NCI-H446 (cell line): ENCODE measurements around the gene DUOXA2.
A peak's percentile ranks its signal among the peaks of the same experiment; 100 is the strongest.
"Not testable (repeated sequence)": the region's sequence is repeated elsewhere in the genome, so short reads cannot be mapped to it uniquely, and the experiment has no call there.

Experiments used
- DNase-seq, 2 experiments: peaks; one replicate each; lab custom pipeline; 2025; lab: John Stamatoyannopoulos, UW

Gene DUOXA2

DNA sequence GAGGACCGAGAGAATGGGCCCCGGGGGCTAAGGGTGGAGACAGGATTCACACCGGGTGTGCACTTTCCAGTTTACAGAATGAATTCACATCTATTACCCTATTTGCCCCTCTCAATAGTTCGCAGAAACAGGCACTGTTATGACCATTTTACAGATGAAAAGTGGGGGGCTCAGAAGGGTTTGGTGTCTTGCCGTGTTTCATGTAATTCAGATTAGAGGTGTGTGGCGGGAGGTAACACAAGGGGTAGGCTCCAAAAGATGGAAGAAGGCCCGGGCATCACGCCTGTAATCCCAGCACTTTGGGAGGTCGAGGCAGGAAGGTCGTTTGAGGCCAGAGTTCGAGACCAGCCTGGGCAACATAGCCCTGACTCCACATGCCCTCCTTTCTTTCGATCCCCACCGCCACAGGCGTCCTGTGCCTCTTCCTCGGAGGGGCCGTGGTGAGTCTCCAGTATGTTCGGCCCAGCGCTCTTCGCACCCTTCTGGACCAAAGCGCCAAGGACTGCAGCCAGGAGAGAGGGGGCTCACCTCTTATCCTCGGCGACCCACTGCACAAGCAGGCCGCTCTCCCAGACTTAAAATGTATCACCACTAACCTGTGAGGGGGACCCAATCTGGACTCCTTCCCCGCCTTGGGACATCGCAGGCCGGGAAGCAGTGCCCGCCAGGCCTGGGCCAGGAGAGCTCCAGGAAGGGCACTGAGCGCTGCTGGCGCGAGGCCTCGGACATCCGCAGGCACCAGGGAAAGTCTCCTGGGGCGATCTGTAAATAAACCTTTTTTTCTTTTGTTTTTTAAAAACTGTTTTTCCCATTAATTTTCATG, 3.4 kb downstream of the DUOXA2 start:
- no peak for DNase-seq

DNA sequence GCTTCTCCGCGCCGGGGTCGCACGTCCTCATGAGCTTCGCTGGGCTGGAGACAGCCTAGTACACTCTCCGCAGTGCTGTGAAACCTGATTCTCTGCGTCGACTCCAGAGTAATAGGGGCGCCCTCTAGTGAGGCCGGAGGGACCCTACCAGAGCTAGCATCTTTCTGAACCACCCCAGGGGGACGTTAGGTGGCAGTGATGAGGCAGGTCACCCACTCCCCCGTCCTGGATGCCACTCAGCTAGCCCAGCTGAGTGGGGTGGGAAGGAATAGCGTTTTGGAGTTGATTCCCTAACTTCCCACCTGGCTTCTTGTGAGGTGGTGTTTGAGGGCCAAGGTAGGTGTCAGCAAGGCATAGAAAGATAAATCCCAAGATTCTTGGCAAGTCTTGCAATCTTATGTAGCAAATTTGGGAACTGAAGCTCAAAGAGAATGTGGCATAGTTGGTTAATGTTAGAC, 4.0 kb downstream of the DUOXA2 start:
- peak; percentile 78 to 92 for DNase-seq

DNA sequence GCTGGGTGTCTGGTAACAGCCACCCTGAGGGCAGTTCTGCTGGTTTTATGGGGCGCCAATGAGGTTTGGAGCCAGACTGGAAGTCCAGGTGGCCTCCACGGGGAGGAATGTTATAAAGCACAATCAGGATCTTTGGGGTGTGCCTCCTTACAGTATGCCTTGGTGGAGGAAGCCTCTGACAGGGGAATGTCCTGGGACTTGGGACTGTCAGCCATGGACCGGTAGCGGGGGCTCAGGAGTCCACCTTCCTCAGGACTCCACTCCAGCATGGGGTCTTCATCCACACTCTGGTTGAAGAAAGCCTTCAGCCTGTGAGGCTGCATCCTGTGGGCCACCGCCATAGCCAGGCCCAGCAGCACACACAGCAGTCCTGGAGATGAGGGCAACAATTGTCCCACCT, 4.9 kb downstream of the DUOXA2 start:
- no peak for DNase-seq

DNA sequence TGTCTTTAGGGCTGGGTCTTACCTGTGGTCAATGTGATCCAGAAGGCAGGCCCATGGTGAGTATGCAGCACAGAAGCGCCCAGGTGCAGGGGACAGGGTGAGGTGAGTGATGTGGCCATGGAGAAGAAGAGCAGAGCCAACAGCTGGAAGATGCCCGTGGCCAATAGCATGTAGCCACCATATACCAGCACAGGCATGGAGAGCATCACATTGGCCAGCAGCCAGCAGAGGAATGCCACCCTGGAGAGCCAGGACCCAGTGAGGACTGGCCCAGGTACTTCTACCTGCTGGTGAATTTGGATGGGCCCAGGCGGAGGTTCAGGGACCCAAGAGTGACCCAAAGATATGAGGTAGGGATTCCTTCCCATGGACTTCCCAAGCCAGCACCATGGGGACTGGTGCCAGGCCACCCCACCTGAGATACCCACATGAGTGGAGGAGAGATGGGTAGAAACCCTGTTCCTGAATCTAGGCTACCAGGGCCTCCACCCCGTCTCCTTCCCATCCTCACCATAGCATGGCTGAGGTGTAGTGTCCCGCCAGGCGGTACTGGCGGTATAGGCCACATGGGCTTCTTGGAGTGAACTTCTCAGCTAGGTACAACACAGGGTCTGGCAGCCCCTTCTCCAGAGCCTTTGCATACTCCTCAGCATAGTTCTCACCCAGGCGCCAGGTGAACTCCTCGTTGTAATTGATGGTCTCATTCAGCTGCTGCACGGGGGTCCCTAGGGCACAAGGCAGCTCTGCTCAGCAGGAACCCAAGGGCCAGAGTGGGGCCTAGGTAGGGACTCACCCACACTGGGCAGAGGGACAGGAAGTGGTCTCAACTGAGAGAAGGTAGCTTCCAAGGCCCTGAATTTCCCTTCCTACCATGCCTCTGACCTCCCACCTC, 6.2 kb downstream of the DUOXA2 start:
- DNase-seq = no peak

DNA sequence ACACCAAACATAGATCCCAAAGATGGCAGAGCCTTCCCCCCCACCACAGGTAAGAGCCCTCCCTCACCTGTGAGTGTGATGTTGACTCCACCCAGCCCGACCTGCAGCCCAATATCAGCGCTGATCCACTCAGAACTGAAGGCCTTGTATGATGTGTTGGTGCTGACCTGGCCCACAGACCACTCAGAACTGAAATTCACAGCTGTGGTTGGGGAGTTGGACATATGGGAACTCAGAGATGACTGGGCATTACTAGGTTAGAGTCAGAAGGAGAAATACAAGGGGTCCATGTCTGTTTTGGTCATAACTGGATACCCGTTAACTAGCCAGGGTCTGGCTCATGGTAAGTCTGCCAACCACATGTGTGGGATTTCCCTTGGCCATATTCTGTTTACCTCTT, 6.9 kb downstream of the DUOXA2 start:
- no peak for DNase-seq

DNA sequence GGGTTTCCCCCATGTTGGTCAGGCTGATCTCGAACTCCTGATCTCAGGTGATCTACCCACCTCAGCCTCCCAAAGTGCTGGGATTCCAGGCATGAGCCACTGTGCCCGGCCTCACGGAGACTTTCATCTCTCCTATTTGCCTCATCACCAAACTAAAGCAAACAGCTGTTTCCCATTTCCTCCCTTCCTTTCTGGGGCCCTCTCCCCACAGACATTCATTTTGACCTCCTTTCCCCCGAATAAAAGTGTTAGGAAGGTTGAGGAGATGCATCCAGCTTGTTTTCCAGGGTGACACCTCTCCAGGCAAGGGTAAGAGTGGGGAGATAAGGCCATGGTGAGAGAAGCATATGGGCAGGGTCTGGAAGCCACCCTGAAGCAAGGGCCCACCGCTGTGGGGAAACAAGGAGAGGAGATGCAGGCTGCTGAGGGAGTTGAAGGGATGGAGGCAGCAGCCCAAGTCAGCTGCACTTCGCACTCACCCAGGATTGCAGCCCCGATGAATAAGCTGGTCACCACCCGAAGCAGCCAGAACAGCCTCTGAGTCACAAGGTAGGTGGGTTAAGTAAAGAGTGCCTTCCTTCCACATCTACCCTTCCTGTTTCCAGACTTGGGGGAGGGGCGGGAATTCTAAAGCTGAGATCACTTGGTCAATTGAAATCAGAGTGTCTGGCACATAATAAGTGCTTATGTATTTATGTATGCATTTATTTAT, 7.7 kb downstream of the DUOXA2 start:
- no peak for DNase-seq

DNA sequence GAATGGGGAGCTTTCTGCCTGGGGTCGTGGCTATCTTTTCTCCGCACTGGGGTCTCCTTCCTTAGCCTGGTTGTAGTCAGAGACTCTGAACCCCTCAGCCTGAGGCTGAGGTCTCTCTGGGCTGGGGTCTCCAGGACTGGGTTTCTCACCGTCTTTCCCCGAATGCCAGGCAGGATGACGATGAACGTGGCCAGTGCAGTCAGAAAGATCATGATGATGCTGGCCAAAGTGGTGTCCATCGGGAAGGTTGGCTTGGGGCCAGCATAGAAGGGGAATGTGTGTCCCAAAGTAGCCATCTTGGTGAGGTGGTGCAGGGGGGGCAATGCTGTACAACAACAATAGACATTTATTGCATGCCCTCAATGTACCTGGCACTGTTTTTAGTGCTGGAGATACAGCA, 8.6 kb downstream of the DUOXA2 start:
- no peak for DNase-seq

DNA sequence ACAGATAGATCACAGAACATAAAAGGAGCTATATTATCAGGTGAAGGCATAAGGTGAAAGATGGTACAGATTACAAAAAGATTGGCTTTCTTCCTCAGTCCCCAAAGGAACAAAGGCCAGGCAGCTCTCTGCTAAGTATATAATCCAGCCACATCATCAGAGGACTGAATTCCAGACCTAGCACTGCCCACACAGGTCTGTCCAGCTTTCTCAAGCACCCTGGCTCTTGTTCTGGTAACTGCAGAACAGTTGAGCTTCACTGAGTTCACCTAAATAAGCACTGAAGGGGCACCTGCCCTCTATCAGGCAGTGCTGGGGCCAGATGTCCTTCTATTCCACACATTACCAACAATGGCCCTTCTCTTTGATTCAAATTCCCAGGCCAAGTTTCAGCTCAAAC, 9.3 kb downstream of the DUOXA2 start:
- no peak for DNase-seq

DNA sequence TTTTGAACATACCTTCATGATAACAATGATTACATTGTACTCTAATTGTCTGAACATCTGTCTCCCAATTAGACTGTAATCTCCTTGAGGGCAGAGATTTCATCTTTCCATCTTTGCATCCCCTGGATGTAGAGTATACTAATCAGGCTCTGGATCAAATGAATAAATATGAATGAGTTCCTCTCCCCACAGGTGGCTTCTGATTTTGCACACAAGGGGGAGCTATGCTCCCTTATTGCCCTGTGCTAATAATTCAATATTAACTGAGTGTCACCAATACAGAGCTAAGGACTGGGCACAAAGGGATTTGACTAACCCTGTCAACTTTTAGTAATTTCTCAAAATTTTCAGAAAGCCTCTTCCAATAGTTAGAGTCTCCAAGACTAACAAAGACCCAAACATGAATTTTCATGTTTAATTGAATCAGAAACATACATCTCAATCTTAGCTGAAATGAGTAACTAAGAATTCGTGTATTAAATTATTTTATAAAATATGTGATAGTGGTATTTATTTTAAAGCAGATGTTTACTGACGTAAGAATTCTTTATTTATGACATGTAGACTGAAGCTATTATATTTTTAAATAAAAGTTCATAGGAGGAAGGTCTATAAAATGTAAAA, 12.5 kb downstream of the DUOXA2 start:
- peak in 1 of 2 experiments; percentile 34 for DNase-seq

DNA sequence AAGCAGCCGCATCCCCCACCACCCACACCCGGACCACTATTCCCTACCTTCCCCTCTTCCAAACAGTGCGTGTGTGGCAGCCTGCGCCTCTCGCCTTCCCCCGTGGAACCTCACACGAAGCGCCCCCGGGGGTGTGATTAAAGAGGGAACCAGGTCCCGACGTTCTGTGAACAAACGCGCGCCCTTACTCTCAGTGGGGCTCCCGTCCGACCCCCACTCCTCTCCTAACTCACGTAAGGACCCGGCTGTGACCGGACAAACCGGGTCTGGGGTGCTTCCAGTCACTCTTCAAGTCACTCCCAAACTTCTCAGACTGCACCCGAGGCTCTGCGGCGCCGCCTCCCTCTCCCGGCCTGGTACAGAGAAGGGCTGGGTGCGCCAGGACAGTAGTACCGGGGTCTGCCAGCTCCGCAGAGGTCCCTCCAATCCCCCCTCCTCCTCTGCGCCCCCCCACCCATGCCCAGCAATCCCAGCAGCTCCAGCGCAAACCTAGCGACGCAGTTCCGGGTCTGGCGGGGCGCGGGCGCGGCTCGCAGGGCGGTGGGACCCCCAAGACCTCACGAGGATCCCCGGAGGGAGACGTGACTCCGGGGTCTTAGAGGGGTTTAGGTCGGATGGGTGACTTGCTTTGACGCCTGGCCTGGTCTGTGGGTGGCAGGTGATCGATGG, 15.0 kb downstream of the DUOXA2 start:
- DNase-seq = no peak

DNA sequence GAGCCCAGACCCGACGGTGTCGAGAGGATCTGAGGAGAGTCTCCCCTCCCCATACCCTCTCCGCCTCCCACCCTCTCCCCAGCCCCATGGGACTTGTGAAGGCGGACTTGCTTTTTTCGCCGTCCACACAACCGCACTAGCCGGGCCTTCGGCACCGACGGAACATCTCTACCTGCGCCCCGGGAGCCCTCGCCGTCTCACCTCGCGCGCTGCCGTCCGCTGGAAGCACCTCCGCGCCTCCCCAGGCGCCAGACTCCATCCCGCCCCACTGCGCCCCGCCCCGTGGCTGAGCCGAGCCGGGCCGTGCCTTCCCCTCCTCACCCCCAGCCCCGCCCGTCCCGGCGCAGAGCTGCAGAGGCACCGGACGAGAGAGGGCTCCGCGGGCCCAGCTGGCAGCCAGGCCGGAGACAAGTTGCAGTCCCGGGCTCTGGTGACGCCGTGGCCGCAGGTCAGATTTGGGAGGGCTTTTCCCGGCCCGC, 15.6 kb downstream of the DUOXA2 start, which contains the start of the genes DUOX1 and DUOXA1:
DUOX1 (plus strand) TSS at position 344 of the 479 bp plus-strand sequence. CDS start 1,973 bp downstream, outside the sequence.
DUOXA1 (minus strand) TSS at position 229 of the 479 bp plus-strand sequence. CDS start 6,865 bp downstream, outside the sequence.
- DNase-seq = no peak

DNA sequence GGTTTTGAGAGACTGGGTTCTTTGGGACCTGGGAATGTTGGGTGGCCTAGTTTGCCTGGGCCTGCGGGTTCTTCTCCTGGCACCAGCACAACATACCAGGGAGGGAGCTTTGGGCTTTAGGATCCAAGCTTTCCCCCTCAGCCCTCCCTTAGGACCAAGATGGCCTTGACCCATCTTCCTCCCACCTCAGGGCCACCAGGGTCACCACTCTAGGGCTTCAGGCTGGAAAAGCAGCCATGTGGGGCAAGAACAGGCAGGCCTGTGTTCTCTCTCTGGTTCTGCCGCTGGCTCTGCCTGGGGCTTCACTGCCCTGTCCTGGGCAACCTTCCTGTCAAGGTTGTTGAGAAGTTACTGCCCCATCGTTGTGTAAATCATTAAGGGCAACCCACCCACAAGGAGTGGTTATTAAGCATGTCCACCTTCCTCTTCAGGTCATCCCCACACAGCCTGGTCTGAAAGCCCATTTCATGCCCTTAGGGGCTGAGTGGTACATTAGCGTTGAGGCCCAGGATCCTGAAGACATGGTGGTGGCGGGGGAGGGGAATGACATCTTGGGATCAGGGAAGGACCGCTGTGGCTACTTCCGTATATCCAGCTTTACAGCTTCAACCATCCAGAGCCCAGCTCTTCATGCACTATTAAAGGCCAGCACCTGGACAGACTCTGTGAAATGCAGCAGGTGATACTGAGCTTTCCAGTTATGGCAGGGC, 16.3 kb downstream of the DUOXA2 start:
- DNase-seq = no peak

DNA sequence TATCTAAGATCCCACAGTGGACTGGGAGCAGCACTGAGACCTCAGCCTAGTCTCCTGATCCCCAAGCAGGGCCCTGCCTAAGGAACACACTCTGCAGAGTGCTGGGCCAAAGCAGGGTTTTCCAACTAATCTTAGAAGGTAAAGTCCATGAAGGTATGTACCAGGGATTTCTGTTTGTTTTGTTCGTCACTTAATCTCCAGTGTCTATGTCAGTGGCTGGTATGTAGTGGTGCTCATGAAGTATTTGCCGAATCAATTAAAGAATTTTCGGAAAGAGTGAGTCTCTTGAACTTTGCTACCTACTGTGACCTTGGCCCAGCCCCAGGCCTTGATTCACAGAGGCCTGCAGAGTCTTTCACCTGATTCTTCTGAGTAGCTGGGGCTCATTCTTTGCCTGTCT, 17.4 kb downstream of the DUOXA2 start:
- DNase-seq = no peak

DNA sequence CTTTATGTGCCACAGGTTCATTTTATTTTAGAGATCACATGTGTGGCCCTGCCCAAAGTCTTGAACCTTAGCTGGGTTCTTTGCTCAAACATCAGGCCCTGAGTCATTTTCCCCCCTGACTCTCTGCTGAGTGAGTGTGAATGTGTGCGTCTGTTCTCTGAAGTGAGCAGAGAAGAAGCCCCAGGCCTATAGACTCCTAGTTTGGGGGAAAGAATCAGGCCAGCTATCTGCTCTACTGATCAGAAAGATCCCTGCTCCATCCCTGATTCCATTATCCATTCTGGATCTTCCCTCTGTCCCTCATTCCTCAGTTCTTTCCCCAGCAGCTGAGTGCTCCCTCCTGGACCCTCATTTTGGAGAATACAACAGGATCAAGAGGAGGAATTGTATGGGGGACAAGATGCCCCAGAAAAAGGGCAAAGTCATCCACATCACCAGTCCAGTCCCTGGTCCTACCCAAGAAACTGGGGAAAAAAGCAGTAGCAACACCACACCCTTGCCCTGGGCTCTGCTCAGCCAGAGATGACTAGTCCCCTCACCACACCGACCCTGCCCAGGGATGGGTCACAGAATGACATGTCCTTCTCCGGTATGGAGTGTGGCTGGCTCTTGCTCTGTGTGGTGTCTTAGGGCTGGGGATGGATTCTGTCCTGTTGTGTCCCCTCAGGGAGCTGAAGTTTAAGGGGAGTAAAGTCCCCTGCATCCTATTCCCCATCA, 18.9 kb downstream of the DUOXA2 start:
- DNase-seq = no peak

DNA sequence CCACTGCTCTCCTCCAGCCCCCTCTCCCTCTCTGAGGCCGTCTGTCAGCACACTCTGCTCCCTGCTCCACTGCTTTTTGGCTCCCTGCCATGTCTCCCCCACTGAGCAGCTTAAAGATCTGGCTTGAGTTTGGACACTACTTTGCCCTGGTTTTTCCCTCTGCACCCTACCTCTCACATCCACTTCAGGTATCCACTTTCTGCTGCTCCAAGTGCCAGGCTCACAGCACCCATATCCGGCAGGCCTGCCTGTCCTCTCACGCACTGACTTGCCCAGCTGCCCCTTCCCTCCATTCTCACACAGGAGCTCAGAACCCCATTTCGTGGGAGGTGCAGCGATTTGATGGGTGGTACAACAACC, 19.4 kb downstream of the DUOXA2 start:
- peak in 1 of 2 experiments; percentile 19 for DNase-seq

DNA sequence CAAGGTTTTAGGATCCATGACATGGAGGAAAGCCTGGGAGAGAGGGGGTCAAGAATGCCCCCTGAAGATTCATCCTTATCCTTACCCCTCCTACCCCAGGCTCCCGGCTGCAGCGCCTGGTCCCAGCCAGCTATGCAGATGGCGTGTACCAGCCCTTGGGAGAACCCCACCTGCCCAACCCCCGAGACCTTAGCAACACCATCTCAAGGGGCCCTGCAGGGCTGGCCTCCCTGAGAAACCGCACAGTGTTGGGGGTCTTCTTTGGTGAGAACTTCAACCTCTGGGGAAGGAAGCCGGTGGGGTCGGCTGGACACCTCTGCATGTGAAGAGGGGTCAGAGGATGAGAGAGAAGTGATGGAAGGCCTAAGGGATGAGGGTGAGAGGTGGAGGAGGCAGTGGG, 19.9 kb downstream of the DUOXA2 start:
- DNase-seq = no peak

DNA sequence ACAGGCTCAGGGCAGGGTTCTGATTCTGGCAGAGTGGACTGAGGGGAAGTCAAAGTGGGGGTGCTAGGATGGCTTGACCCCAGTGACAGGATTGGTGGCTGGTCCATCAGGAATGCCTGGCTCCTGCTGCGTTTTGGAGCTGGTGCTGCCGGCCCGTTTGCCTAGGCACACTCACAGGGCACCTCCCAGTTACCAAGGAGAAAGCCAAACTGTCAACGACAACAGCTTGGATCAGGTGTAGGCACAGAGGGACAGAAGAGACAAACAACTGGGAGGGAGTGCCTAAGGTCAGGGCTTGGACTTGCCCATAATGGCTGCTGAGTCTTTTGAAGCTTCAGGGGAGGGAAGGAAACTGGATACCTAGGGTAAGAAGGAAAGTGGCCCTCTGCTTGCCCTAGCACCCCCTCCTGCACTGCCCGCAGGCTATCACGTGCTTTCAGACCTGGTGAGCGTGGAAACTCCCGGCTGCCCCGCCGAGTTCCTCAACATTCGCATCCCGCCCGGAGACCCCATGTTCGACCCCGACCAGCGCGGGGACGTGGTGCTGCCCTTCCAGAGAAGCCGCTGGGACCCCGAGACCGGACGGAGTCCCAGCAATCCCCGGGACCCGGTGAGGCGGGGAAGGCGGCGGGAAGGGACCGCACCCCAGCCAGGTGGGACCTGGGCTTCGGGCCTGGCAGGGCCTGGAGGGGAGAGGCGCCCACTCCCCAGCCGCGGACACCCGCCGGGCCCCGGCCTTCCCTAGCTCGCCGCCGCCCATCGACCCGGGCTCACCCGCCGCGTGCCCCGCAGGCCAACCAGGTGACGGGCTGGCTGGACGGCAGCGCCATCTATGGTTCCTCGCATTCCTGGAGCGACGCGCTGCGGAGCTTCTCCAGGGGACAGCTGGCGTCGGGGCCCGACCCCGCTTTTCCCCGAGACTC, 20.8 kb downstream of the DUOXA2 start:
- no peak for DNase-seq

DNA sequence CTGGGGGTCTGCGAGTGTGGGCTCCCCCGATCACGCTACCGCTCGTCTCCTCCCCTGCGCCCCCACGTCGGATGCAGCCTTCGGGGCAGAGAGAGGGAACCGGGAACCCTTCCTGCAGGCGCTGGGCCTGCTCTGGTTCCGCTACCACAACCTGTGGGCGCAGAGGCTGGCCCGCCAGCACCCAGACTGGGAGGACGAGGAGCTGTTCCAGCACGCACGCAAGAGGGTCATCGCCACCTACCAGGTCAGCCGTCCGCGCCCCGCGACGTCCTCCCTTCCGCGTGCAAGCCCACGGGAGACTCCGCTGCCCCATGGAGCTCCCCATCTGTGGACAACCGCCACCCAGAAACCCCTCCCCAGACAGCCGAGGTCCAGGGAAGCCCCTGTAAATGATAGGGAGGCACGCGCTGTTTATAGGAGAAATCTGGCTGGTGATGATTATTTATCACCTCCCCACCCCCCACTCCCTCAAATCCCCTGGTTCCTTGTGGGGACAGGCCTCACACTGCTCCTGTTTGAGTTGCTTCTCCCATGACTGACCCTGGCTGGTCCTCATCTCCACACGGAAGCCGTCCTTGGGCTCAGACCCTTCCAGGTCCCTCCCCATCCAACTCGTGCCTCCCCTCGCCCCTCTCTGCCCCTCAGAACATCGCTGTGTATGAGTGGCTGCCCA, 21.7 kb downstream of the DUOXA2 start:
- DNase-seq = not testable (repeated sequence)
